GM23338 (cell line): Measurements from ENCODE around the gene SLN. TPM values are rescaled to one million over a fixed set of nuclear protein-coding genes. Genes with fewer than 3 reads are reported as not detected.

Source experiments
- ATAC-seq: fragments of 200-7000 bp; cut with Tn5 transposase; 3 replicates; pipeline ENCODE4 v1.9.1; 2020
- DNase-seq: peaks from one replicate; pipeline ENCODE4 v3.0.0-alpha.2; 2015; ENCODE audit warnings: low spot score
- H2AFZ ChIP-seq: fragments of 200-600 bp; sonication (generic); 2 replicates; pipeline ENCODE4 v1.8.0; 2016; ENCODE audit warnings: antibody characterized with exemption, mild to moderate bottlenecking, moderate library complexity
- H3F3A ChIP-seq: fragments of 200-600 bp; sonication (generic); replicated peaks from 2 replicates; pipeline ENCODE4 v1.8.0; 2017; ENCODE audit warnings: antibody characterized with exemption, mixed run types, low read depth
- H3K27ac ChIP-seq: fragments of 200-600 bp; sonication (generic); 2 replicates; pipeline ENCODE4 v1.6.1; 2016; ENCODE audit warnings: low read depth
- H3K27me3 ChIP-seq: fragments of 200-600 bp; sonication (generic); 2 replicates; pipeline ENCODE4 v1.8.0; 2016; ENCODE audit warnings: mild to moderate bottlenecking, mixed run types, moderate library complexity; ENCODE audit not compliant: insufficient read depth
- H3K36me3 ChIP-seq: fragments of 200-600 bp; sonication (generic); 2 replicates; pipeline ENCODE4 v1.8.0; 2016; ENCODE audit warnings: mild to moderate bottlenecking; ENCODE audit not compliant: insufficient read depth
- H3K4me1 ChIP-seq: fragments of 200-600 bp; sonication (generic); 2 replicates; pipeline ENCODE4 v1.8.0; 2016; ENCODE audit warnings: mild to moderate bottlenecking, moderate library complexity; ENCODE audit not compliant: insufficient read depth
- H3K4me2 ChIP-seq: fragments of 200-600 bp; sonication (generic); 2 replicates; pipeline ENCODE4 v1.7.1; 2017; ENCODE audit warnings: mixed run types
- H3K4me3 ChIP-seq: fragments of 200-600 bp; sonication (generic); 2 replicates; pipeline ENCODE4 v1.6.1; 2016; ENCODE audit warnings: mixed run types
- H3K79me2 ChIP-seq: fragments of 200-600 bp; sonication (generic); replicated peaks from 2 replicates; pipeline ENCODE4 v1.8.0; 2017; ENCODE audit warnings: mild to moderate bottlenecking; ENCODE audit not compliant: insufficient read depth
- H3K9me2 ChIP-seq: fragments of 200-600 bp; sonication (generic); 2 replicates; pipeline ENCODE4 v1.8.0; 2017; ENCODE audit not compliant: insufficient read depth
- H4K20me1 ChIP-seq: fragments of 200-600 bp; sonication (generic); replicated peaks from 2 replicates; pipeline ENCODE4 v1.8.0; 2017; ENCODE audit warnings: mild to moderate bottlenecking; ENCODE audit not compliant: insufficient read depth
- H3K27ac Mint-ChIP-seq: 2 replicates; pipeline ENCODE4 v1.8.0; 2020; ENCODE audit warnings: inconsistent platforms, mild to moderate bottlenecking, moderate library complexity, mixed read lengths
- H3K27me3 Mint-ChIP-seq: 3 replicates; pipeline ENCODE4 v1.8.0; 2022; ENCODE audit warnings: low read depth, mild to moderate bottlenecking, moderate library complexity, mixed read lengths, inconsistent platforms; ENCODE audit not compliant: insufficient read depth, poor library complexity
- H3K36me3 Mint-ChIP-seq: 3 replicates; pipeline ENCODE4 v1.8.0; 2021; ENCODE audit warnings: low read depth, mild to moderate bottlenecking, inconsistent platforms, moderate library complexity, mixed read lengths
- H3K4me1 Mint-ChIP-seq: 3 replicates; pipeline ENCODE4 v1.8.0; 2020; ENCODE audit warnings: mild to moderate bottlenecking, inconsistent platforms, mixed read lengths
- H3K4me3 Mint-ChIP-seq: 3 replicates; pipeline ENCODE4 v1.8.0; 2021; ENCODE audit warnings: moderate library complexity, mild to moderate bottlenecking, inconsistent platforms, mixed read lengths
- H3K9me3 Mint-ChIP-seq: 3 replicates; pipeline ENCODE4 v1.8.0; 2020; ENCODE audit warnings: moderate library complexity, mild to moderate bottlenecking, inconsistent platforms, mixed read lengths
- CREB1 ChIP-seq: fragments of 250-450 bp; sonication (Bioruptor Pico); IDR thresholded peaks from 2 replicates; pipeline ENCODE4 v1.5.0; 2020; ENCODE audit warnings: low read depth, mild to moderate bottlenecking, moderate library complexity
- EZH2 ChIP-seq: fragments of 200-600 bp; sonication (generic); IDR thresholded peaks from one replicate; pipeline ENCODE4 v1.8.0; 2017; ENCODE audit warnings: antibody characterized with exemption, mild to moderate bottlenecking, low read depth; ENCODE audit not compliant: unreplicated experiment
- NANOG ChIP-seq: IDR thresholded peaks from 2 replicates; pipeline ENCODE4 v1.6.1; 2016; ENCODE audit warnings: antibody characterized with exemption, borderline replicate concordance
- REST ChIP-seq: IDR thresholded peaks from one replicate; pipeline ENCODE4 v1.6.1; 2018; ENCODE audit warnings: antibody characterized with exemption; ENCODE audit not compliant: unreplicated experiment
- STAT1 ChIP-seq: IDR thresholded peaks from one replicate; pipeline ENCODE4 v1.6.1; 2016; ENCODE audit warnings: antibody characterized with exemption; ENCODE audit not compliant: unreplicated experiment
- ZNF114 ChIP-seq: fragments of 250-450 bp; sonication (Bioruptor Pico); IDR thresholded peaks from 2 replicates; pipeline ENCODE4 v1.5.0; 2020; ENCODE audit warnings: mild to moderate bottlenecking, moderate library complexity
- ZNF331 ChIP-seq: fragments of 250-450 bp; sonication (Bioruptor Pico); IDR thresholded peaks from 2 replicates; pipeline ENCODE4 v1.5.0; 2020; ENCODE audit warnings: low read depth, mild to moderate bottlenecking, moderate library complexity
- polyA plus RNA-seq: library from polyadenylated mRNA; unstranded; fragments of >200 nt; fragmentation: Nextera tagmentation; extraction: Ambion mirVana; gene quantifications from 2 replicates; pipeline ENCODE4 v1.2.1, GENCODE V29; 2016
- total RNA-seq: library from RNA; depleted of rRNA; stranded (reverse); fragments of >200 nt; shearing (Covaris generic); gene quantifications from 2 replicates; pipeline ENCODE4 v1.2.3, GENCODE V29; 2014
- TF ChIP-seq, protein P1 (sequence below): IDR thresholded peaks from 2 replicates; pipeline ENCODE4 v1.6.1; 2016; ENCODE audit warnings: antibody characterized with exemption

Gene SLN
- total and polyA plus RNA-seq, 2 experiments from 2014 or later = not detected

DNA sequence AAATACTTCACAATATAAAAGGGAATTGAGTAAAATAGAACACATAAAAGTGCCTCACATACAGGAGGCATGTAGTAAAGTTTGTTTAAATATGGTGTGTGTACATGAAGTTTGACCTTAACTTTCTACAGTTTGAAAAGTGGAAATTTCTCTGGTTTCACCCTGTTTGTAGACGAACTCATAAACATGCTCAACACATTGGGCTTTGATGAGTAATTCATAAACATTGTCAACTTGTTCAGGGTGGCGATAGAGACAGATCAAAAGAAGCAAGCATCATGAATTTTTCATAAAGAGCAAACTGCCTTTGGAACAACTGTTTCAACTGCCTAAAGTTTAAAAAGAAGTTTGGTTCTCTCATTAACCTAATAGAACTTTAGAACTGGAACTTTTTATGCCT is 9.1 kb downstream of the SLN start:
- no peaks in the 10 kb centered on the region for H3K9me3 Mint-ChIP-seq
- peaks cover 26% of the 10 kb centered on the region for H3K4me1 ChIP-seq
- H2AFZ ChIP-seq = no peak overlapping the region
- no peaks in the 10 kb centered on the region for H4K20me1 ChIP-seq
- H3K79me2 ChIP-seq = no peaks in the 10 kb centered on the region
- DNase-seq (no peak), ATAC-seq (no peak)
- no peaks in the 10 kb centered on the region for H3F3A ChIP-seq
- no peaks in the 10 kb centered on the region for H3K36me3 Mint-ChIP-seq
- peaks cover 23% of the 10 kb centered on the region for H3K4me1 Mint-ChIP-seq
- no peak overlapping the region for H3K4me2 ChIP-seq
- H3K4me3 Mint-ChIP-seq = no peak overlapping the region
- H3K27ac Mint-ChIP-seq = no peak overlapping the region
- H3K4me3 ChIP-seq = no peak overlapping the region
- no peaks in the 10 kb centered on the region for H3K36me3 ChIP-seq
- H3K9me2 ChIP-seq = no peaks in the 10 kb centered on the region
- peaks cover 3% of the 10 kb centered on the region for H3K27me3 Mint-ChIP-seq
- no peak overlapping the region for H3K27ac ChIP-seq
- no peak for TF ChIP-seq EZH2
- TF ChIP-seq STAT1 = no peak
- no peak for TF ChIP-seq ZNF331 (CRISPR knock-in tag)
- H3K27me3 ChIP-seq = peaks cover 10% of the 10 kb centered on the region

DNA sequence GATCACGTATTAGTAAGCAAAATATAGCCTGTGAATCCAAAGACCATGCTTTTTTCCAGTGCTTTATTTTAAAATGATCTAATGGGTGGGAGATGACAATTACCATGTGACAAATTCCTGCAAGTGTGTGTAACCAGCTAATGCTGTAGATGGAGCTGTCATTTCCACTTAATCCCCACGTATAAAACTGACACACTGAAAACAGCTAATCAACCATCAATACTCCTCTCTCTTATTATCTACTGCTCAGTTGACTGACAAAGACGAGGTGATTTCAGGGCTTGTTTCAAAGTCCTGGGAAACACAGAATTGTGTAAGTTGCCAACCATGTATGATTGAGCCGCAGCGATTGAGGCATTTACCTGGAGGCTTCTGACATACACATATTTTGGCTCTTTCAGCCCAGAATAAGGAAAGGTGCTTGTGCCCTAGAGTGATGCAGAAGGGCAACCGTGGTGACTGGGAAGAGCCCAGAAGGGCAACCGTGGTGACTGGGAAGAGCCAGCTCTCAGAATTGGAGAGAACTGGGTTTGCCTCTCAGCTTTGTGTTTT is 9.7 kb downstream of the SLN start:
- Mint-ChIP-seq H3K27me3 (no peaks in the 10 kb centered on the region), H3K4me3 (no peak overlapping the region), H3K36me3 (no peaks in the 10 kb centered on the region), H3K4me1 (peaks cover 18% of the 10 kb centered on the region), H3K27ac (no peak overlapping the region), H3K9me3 (no peaks in the 10 kb centered on the region)
- Histone ChIP-seq H4K20me1 (no peaks in the 10 kb centered on the region), H3K4me3 (no peak overlapping the region), H3K27ac (no peak overlapping the region), H3K27me3 (peaks cover 8% of the 10 kb centered on the region), H3K79me2 (no peaks in the 10 kb centered on the region), H2AFZ (no peak overlapping the region), H3K9me2 (no peaks in the 10 kb centered on the region), H3K4me2 (no peak overlapping the region), H3K4me1 (peaks cover 21% of the 10 kb centered on the region), H3K36me3 (no peaks in the 10 kb centered on the region), H3F3A (no peaks in the 10 kb centered on the region)
- DNase-seq (no peak), ATAC-seq (no peak)
- TF ChIP-seq ZNF331 (CRISPR knock-in tag) (no peak), NANOG (no peak), EZH2 (no peak)

GRCh38 chr11:107699371-107700285 is 12.2 kb downstream of the SLN start:
- Histone ChIP-seq H3K4me1 (peaks cover 7% of the 10 kb centered on the region; the same call in 1 of the 2 replicates), H3K4me2 (no peak overlapping the region), H2AFZ (peak overlapping the region; percentile 17; the same call in 1 of the 2 replicates), H3K79me2 (no peaks in the 10 kb centered on the region), H3K4me3 (no peak overlapping the region), H3K36me3 (no peaks in the 10 kb centered on the region), H3K27me3 (no peaks in the 10 kb centered on the region), H3K27ac (no peak overlapping the region), H4K20me1 (no peaks in the 10 kb centered on the region), H3F3A (no peaks in the 10 kb centered on the region), H3K9me2 (no peaks in the 10 kb centered on the region)
- Mint-ChIP-seq H3K4me3 (no peak overlapping the region), H3K27me3 (no peaks in the 10 kb centered on the region), H3K36me3 (no peaks in the 10 kb centered on the region), H3K27ac (no peak overlapping the region), H3K4me1 (peaks cover 16% of the 10 kb centered on the region), H3K9me3 (no peaks in the 10 kb centered on the region)
- DNase-seq (no peak), ATAC-seq (no peak)
- TF ChIP-seq ZNF114 (CRISPR knock-in tag) (no peak), CREB1 (CRISPR knock-in tag) (no peak), NANOG (no peak), REST (no peak)
- TF ChIP-seq, protein P1, sequence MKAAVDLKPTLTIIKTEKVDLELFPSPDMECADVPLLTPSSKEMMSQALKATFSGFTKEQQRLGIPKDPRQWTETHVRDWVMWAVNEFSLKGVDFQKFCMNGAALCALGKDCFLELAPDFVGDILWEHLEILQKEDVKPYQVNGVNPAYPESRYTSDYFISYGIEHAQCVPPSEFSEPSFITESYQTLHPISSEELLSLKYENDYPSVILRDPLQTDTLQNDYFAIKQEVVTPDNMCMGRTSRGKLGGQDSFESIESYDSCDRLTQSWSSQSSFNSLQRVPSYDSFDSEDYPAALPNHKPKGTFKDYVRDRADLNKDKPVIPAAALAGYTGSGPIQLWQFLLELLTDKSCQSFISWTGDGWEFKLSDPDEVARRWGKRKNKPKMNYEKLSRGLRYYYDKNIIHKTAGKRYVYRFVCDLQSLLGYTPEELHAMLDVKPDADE = no peak
